ENCODE results near the gene RNU6-9. TPM values are rescaled to one million over a fixed set of nuclear protein-coding genes. Genes with fewer than 3 reads are reported as not detected.

Gene RNU6-9
- total RNA-seq, 1 experiment from 2014 or later, result not detected

DNA sequence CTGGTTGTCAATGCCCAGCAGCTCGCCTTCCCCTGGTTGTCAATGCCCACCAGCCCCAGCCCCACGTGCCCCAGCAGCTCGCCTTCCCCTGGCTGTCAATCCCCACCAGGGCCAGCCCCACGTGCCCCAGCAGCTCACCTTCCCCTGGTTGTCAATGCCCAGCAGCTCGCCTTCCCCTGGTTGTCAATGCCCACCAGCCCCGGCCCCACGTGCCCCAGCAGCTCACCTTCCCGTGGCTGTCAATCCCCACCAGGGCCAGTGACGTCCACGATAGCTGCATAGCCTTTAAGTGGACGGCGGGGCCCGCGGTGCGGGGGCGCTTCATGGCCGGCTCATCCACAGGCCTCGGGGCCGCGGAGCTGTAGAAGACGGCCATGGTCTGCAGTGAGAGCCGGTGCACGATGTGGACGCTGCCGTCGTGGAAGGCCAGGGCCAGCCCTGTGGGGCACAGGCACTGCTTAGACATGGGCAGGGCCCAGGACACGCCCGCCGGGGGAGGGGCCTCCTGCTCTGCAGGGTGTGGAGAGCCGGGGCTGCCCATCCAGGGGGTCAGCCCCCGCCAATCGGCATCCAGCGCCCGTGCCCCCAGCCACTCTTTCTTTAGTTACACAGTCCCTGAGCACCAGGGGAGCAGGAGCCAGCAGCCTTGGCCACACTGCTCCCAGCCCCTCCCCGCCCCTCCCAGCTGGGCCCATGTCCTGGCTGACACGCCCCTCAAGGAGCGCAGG is 13.4 kb upstream of the RNU6-9 start (continued):
- TF ChIP-seq, protein P1, sequence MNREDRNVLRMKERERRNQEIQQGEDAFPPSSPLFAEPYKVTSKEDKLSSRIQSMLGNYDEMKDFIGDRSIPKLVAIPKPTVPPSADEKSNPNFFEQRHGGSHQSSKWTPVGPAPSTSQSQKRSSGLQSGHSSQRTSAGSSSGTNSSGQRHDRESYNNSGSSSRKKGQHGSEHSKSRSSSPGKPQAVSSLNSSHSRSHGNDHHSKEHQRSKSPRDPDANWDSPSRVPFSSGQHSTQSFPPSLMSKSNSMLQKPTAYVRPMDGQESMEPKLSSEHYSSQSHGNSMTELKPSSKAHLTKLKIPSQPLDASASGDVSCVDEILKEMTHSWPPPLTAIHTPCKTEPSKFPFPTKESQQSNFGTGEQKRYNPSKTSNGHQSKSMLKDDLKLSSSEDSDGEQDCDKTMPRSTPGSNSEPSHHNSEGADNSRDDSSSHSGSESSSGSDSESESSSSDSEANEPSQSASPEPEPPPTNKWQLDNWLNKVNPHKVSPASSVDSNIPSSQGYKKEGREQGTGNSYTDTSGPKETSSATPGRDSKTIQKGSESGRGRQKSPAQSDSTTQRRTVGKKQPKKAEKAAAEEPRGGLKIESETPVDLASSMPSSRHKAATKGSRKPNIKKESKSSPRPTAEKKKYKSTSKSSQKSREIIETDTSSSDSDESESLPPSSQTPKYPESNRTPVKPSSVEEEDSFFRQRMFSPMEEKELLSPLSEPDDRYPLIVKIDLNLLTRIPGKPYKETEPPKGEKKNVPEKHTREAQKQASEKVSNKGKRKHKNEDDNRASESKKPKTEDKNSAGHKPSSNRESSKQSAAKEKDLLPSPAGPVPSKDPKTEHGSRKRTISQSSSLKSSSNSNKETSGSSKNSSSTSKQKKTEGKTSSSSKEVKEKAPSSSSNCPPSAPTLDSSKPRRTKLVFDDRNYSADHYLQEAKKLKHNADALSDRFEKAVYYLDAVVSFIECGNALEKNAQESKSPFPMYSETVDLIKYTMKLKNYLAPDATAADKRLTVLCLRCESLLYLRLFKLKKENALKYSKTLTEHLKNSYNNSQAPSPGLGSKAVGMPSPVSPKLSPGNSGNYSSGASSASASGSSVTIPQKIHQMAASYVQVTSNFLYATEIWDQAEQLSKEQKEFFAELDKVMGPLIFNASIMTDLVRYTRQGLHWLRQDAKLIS (CRISPR knock-in tag; IDR thresholded peaks at IDR 0.05; ENCODE audit: borderline replicate concordance), result no peak
- TF ChIP-seq MYBL2 (CRISPR knock-in tag; IDR thresholded peaks at IDR 0.05) (no peak), RORB (CRISPR knock-in tag; IDR thresholded peaks at IDR 0.05) (no peak), ZNF396 (CRISPR knock-in tag; IDR thresholded peaks at IDR 0.05; ENCODE audit: borderline replicate concordance) (no peak), GTF2I (CRISPR knock-in tag; conservative IDR thresholded peaks at IDR 0.05) (no peak)
- TF ChIP-seq, protein P2, sequence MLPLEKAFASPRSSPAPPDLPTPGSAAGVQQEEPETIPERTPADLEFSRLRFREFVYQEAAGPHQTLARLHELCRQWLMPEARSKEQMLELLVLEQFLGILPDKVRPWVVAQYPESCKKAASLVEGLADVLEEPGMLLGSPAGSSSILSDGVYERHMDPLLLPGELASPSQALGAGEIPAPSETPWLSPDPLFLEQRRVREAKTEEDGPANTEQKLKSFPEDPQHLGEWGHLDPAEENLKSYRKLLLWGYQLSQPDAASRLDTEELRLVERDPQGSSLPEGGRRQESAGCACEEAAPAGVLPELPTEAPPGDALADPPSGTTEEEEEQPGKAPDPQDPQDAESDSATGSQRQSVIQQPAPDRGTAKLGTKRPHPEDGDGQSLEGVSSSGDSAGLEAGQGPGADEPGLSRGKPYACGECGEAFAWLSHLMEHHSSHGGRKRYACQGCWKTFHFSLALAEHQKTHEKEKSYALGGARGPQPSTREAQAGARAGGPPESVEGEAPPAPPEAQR (CRISPR knock-in tag; IDR thresholded peaks at IDR 0.05), result no peak

DNA sequence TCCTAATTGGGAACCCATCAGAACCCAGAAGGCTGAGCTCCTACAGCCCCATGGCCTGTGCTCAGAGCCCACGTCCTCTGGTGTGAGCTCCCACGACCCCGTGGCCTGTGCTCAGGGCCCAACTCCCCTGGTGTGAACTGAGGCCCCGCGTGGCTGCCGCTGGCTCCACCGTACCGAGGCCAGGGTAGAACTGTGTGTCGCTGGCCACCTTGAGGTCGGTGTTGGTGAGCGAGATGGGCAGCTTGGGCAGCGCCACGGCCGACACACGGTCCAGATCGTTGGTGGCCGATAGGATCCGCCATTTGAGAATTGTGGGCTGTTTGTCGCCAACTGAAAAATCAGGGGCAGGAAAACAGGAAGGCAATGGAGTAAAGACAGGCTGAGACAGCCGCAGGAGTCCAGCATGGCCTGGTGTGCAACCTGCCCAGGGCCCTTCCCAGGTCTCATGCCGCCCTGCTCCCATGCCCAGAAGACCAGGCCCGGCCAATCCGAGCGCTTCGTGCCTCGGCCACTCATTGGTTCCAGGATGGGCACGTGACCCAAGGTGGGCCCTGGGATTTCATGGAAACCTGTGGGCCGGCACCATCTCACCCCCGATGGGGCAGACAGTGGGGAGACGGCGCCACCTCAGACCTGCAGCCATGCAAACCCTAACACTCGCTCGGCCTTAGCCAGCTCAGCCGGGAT is 11.8 kb upstream of the RNU6-9 start:
- TF ChIP-seq, protein P3, sequence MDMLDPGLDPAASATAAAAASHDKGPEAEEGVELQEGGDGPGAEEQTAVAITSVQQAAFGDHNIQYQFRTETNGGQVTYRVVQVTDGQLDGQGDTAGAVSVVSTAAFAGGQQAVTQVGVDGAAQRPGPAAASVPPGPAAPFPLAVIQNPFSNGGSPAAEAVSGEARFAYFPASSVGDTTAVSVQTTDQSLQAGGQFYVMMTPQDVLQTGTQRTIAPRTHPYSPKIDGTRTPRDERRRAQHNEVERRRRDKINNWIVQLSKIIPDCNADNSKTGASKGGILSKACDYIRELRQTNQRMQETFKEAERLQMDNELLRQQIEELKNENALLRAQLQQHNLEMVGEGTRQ (CRISPR knock-in tag; IDR thresholded peaks at IDR 0.05), result peak; percentile 59; the same call in 1 of the 2 replicates
- TF ChIP-seq ZNF219 (CRISPR knock-in tag; IDR thresholded peaks at IDR 0.05; ENCODE audit: borderline replicate concordance), result no peak
- H3K4me3 Mint-ChIP-seq, result no peak overlapping the region
- no peaks in the 10 kb centered on the region for H3K4me1 Mint-ChIP-seq
- no peaks in the 10 kb centered on the region for H3K9me3 Mint-ChIP-seq
- ATAC-seq, result no peak
- peaks cover 18% of the 10 kb centered on the region for H3K36me3 Mint-ChIP-seq
- DNase-seq (ENCODE audit: low spot score), result no peak
- ChIA-PET CTCF (no interaction called here), POLR2A (no interaction called here)
- no peak overlapping the region for H3K27ac Mint-ChIP-seq
- no peaks in the 10 kb centered on the region for H3K27me3 Mint-ChIP-seq (ENCODE audit: low read depth)

DNA sequence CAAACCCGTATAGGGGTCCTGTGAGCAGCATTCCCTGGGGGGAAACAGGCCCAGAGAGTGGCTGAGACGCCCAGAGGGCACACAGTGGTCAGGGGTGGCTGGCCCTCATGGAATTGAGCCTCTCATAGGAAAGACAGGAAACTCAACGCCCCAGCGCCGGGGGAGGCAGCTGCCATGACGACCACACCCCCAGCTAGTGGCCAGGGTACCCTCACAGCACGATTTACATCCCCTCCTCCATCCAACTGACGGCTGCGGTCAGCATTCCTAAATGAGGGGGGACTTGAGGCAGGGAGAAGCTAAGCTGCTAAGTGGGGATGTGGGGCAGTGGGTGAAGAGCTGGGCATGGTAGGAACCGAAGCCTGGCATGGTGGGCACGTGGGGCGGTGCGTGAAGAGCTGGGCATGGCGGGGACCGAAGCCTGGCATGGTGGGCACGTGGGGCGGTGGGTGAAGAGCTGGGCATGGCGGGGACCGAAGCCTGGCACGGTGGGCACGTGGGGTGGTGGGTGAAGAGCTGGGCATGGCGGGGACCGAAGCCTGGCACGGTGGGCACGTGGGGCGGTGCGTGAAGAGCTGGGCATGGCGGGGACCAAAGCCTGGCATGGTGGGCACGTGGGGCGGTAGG is 10.3 kb upstream of the RNU6-9 start:
- H3K27ac Mint-ChIP-seq, result no peak overlapping the region
- no peak overlapping the region for H3K4me3 Mint-ChIP-seq
- POLR2A ChIA-PET, result no interaction called here
- H3K4me1 Mint-ChIP-seq, result no peaks in the 10 kb centered on the region
- no peaks in the 10 kb centered on the region for H3K9me3 Mint-ChIP-seq
- no peaks in the 10 kb centered on the region for H3K27me3 Mint-ChIP-seq (ENCODE audit: low read depth)
- no peak for DNase-seq (ENCODE audit: low spot score)
- CTCF ChIA-PET, result no interaction called here
- ATAC-seq, result no peak
- H3K36me3 Mint-ChIP-seq, result peaks cover 18% of the 10 kb centered on the region
- no peak for TF ChIP-seq SMAD4 (CRISPR knock-in tag; IDR thresholded peaks at IDR 0.05)
- TF ChIP-seq RORB (CRISPR knock-in tag; IDR thresholded peaks at IDR 0.05), result no peak
- TF ChIP-seq, protein P3 (CRISPR knock-in tag; IDR thresholded peaks at IDR 0.05), result no peak
- TF ChIP-seq, protein P4, sequence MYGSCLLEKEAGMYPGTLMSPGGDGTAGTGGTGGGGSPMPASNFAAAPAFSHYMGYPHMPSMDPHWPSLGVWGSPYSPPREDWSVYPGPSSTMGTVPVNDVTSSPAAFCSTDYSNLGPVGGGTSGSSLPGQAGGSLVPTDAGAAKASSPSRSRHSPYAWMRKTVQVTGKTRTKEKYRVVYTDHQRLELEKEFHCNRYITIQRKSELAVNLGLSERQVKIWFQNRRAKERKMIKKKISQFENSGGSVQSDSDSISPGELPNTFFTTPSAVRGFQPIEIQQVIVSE (CRISPR knock-in tag; IDR thresholded peaks at IDR 0.05; ENCODE audit: borderline replicate concordance), result no peak
- TF ChIP-seq, protein P5, sequence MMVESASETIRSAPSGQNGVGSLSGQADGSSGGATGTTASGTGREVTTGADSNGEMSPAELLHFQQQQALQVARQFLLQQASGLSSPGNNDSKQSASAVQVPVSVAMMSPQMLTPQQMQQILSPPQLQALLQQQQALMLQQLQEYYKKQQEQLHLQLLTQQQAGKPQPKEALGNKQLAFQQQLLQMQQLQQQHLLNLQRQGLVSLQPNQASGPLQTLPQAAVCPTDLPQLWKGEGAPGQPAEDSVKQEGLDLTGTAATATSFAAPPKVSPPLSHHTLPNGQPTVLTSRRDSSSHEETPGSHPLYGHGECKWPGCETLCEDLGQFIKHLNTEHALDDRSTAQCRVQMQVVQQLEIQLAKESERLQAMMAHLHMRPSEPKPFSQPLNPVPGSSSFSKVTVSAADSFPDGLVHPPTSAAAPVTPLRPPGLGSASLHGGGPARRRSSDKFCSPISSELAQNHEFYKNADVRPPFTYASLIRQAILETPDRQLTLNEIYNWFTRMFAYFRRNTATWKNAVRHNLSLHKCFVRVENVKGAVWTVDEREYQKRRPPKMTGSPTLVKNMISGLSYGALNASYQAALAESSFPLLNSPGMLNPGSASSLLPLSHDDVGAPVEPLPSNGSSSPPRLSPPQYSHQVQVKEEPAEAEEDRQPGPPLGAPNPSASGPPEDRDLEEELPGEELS (CRISPR knock-in tag; IDR thresholded peaks at IDR 0.05), result no peak
- TF ChIP-seq TP53 (CRISPR knock-in tag; IDR thresholded peaks at IDR 0.05), result no peak
- no peak for TF ChIP-seq ZNF423 (CRISPR knock-in tag; IDR thresholded peaks at IDR 0.05)
- TF ChIP-seq JUN (CRISPR knock-in tag; IDR thresholded peaks at IDR 0.05), result no peak
- TF ChIP-seq ETV6 (CRISPR knock-in tag; IDR thresholded peaks at IDR 0.05), result no peak
- TF ChIP-seq SP1 (CRISPR knock-in tag; conservative IDR thresholded peaks at IDR 0.05), result no peak
- TF ChIP-seq, protein P6, sequence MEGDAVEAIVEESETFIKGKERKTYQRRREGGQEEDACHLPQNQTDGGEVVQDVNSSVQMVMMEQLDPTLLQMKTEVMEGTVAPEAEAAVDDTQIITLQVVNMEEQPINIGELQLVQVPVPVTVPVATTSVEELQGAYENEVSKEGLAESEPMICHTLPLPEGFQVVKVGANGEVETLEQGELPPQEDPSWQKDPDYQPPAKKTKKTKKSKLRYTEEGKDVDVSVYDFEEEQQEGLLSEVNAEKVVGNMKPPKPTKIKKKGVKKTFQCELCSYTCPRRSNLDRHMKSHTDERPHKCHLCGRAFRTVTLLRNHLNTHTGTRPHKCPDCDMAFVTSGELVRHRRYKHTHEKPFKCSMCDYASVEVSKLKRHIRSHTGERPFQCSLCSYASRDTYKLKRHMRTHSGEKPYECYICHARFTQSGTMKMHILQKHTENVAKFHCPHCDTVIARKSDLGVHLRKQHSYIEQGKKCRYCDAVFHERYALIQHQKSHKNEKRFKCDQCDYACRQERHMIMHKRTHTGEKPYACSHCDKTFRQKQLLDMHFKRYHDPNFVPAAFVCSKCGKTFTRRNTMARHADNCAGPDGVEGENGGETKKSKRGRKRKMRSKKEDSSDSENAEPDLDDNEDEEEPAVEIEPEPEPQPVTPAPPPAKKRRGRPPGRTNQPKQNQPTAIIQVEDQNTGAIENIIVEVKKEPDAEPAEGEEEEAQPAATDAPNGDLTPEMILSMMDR (IDR thresholded peaks at IDR 0.05), result no peak
- TF ChIP-seq FOXK1 (CRISPR knock-in tag; IDR thresholded peaks at IDR 0.05), result no peak
- no peak for TF ChIP-seq ELF4 (CRISPR knock-in tag; IDR thresholded peaks at IDR 0.05; ENCODE audit: low read depth)

Data from WTC11 (cell line).